K562 (cell line): Measurements from ENCODE around the gene ADAMTS7. TPM values are rescaled to one million over a fixed set of nuclear protein-coding genes. Genes with fewer than 3 reads are reported as not detected.

Experiments
- ETS1 ChIP-seq: conservative IDR thresholded peaks from 2 replicates; pipeline ENCODE4 v1.6.1; 2011; ENCODE audit warnings: low read depth, mild to moderate bottlenecking, low read length; ENCODE audit not compliant: control insufficient read depth
- KAT2B ChIP-seq: IDR thresholded peaks from one replicate; pipeline ENCODE4 v1.6.1; 2012; ENCODE audit warnings: low read depth, mild to moderate bottlenecking, control low read depth, inconsistent platforms, low read length, moderate library complexity
- MCM2 ChIP-seq: fragments of 450-650 bp; IDR thresholded peaks from 2 replicates; pipeline ENCODE4 v1.6.1; 2017; ENCODE audit warnings: low read depth, mild to moderate bottlenecking
- MYBL2 ChIP-seq, 2 experiments: fragments of 450-650 bp in 1 of 2; sonication (generic) in 1 of 2; formaldehyde crosslinking in 1 of 2; IDR thresholded peaks; 2 replicates each; pipeline versions ENCODE4 v1.6.1 to v1.8.1; 2017 to 2022; ENCODE audit warnings: borderline replicate concordance in 1 of 2, inconsistent platforms in 1 of 2, low read depth in 1 of 2, mild to moderate bottlenecking in 1 of 2, missing genetic modification reagents in 1 of 2, moderate library complexity in 1 of 2
- PCBP1 ChIP-seq: fragments of 200-400 bp; formaldehyde crosslinking; IDR thresholded peaks from 2 replicates; pipeline ENCODE4 v1.6.1; 2018; ENCODE audit warnings: mild to moderate bottlenecking, low read depth, low read length; ENCODE audit not compliant: poor library complexity, severe bottlenecking
- PTTG1 ChIP-seq: fragments of 450-650 bp; IDR thresholded peaks from 2 replicates; pipeline ENCODE4 v1.6.1; 2016; ENCODE audit warnings: low read depth, mild to moderate bottlenecking, missing genetic modification characterization, missing compliant biosample characterization
- RBBP5 ChIP-seq: fragments of 200-600 bp; sonication (generic); IDR thresholded peaks from 2 replicates; pipeline ENCODE4 v1.6.1; 2012; ENCODE audit warnings: borderline replicate concordance, mild to moderate bottlenecking, low read length, control low read depth, inconsistent platforms; ENCODE audit not compliant: insufficient read depth, poor library complexity, severe bottlenecking
- SFPQ ChIP-seq: fragments of 200-400 bp; formaldehyde crosslinking; IDR thresholded peaks from 2 replicates; pipeline ENCODE4 v1.6.1; 2017; ENCODE audit warnings: mild to moderate bottlenecking, low read depth, low read length, moderate library complexity
- ZFX ChIP-seq: sonication (generic); formaldehyde crosslinking; IDR thresholded peaks from 2 replicates; pipeline ENCODE4 v1.8.0; 2022; ENCODE audit warnings: mild to moderate bottlenecking, missing genetic modification reagents, moderate library complexity
- ZNF212 ChIP-seq: fragments of 450-650 bp; formaldehyde crosslinking; IDR thresholded peaks from 2 replicates; pipeline ENCODE4 v1.4.0; 2020; ENCODE audit warnings: mild to moderate bottlenecking
- ZNF347 ChIP-seq: fragments of 450-650 bp; formaldehyde crosslinking; IDR thresholded peaks from 2 replicates; pipeline ENCODE4 v1.4.0; 2020; ENCODE audit warnings: low read depth, mild to moderate bottlenecking, moderate library complexity
- polyA plus RNA-seq, 8 experiments: library from polyadenylated mRNA; depleted of rRNA in 4 of 8; stranded (reverse) in 5 of 8; unstranded in 3 of 8; fragments of >200 nt; fragmentation: Nextera tagmentation in 2 of 8; fragmentation: Illumina TruSeq in 1 of 8; extraction: Ambion mirVana in 2 of 8; extraction: Trizol in 1 of 8; gene quantifications; 2 replicates each; pipeline versions ENCODE4 v1.2.1 to v1.2.3, GENCODE V29; 2011 to 2014; ENCODE audit warnings: inconsistent platforms in 1 of 8, missing spikeins in 1 of 8
- total RNA-seq, 7 experiments: library from RNA; depleted of rRNA in 6 of 7; stranded (reverse); fragments of >200 nt in 6 of 7; fragmentation: Illumina TruSeq in 2 of 7; extraction: Trizol in 2 of 7; gene quantifications; 2 replicates each; pipeline versions ENCODE4 v1.2.1 to v1.2.3, GENCODE V29; 2011 to 2021; ENCODE audit warnings: low replicate concordance in 1 of 7

The ADAMTS7 gene
- total and polyA plus RNA-seq, 9 of the 15 experiments (the other 6 are each of a cell fraction or from before 2014, with no cell fraction given), result 0.05 to 0.07 TPM; not detected in 7

GRCh38 chr15:78841891-78842290 is 30.6 kb upstream of the ADAMTS7 start (continued):
- TF ChIP-seq SFPQ (no peak), RBBP5 (no peak), PCBP1 (no peak), MYBL2 (IDR thresholded peaks at IDR 0.05; ENCODE audit: low read depth) (no peak), MYBL2 (CRISPR knock-in tag; IDR thresholded peaks at IDR 0.05; ENCODE audit: borderline replicate concordance) (no peak), MCM2 (no peak), KAT2B (no peak), ZNF212 (CRISPR knock-in tag) (no peak), ETS1 (no peak), ZFX (CRISPR knock-in tag) (no peak), PTTG1 (tag) (no peak), ZNF347 (CRISPR knock-in tag) (no peak)
